Stimulated activated CD8-positive, alpha-beta memory T cell treated with anti-CD3 and anti-CD28 coated beads, Interleukin-7, amount 100 ng/mL, for 1 hour (primary cell): ENCODE data around the gene SLCO3A1.
"Not testable (repeated sequence)": the region's sequence is repeated elsewhere in the genome, so short reads cannot be mapped to it uniquely, and the experiment has no call there.

ENCODE experiments used
- DNase-seq, 2 donors: peaks; one replicate each; pipeline ENCODE4 v3.0.0-alpha.2; 2020; ENCODE audit warnings: low read depth in 2 of 2

SLCO3A1 gene

GRCh38 chr15:91939403-91939831 lies 85.9 kb downstream of the SLCO3A1 start:
- DNase-seq = no peak

GRCh38 chr15:91940496-91941381 lies 87.2 kb downstream of the SLCO3A1 start:
- no peak for DNase-seq

GRCh38 chr15:91941871-91942658 lies 88.6 kb downstream of the SLCO3A1 start:
- DNase-seq = no peak

- DNase-seq = peak in 1 of 2 donors; percentile 10
Observed at GRCh38 chr15:91942720-91943394, 89.3 kb downstream of the SLCO3A1 start.

GRCh38 chr15:91944331-91944730 lies 90.8 kb downstream of the SLCO3A1 start:
- DNase-seq = no peak

- DNase-seq = no peak
Observed at GRCh38 chr15:91945385-91945784, 91.9 kb downstream of the SLCO3A1 start.

- no peak for DNase-seq
Observed at GRCh38 chr15:91946075-91946474, 92.6 kb downstream of the SLCO3A1 start.

GRCh38 chr15:91946581-91947292 lies 93.2 kb downstream of the SLCO3A1 start:
- DNase-seq = no peak

- DNase-seq = no peak
Observed at GRCh38 chr15:91947293-91947679, 93.8 kb downstream of the SLCO3A1 start.

GRCh38 chr15:91947683-91948608 lies 94.4 kb downstream of the SLCO3A1 start:
- no peak for DNase-seq

GRCh38 chr15:91949361-91949760 lies 95.9 kb downstream of the SLCO3A1 start:
- DNase-seq = no peak

GRCh38 chr15:91950054-91950453 lies 96.5 kb downstream of the SLCO3A1 start:
- DNase-seq = no peak

GRCh38 chr15:91950631-91951329 lies 97.3 kb downstream of the SLCO3A1 start:
- DNase-seq = no peak

- no peak for DNase-seq
Observed at GRCh38 chr15:91952216-91952615, 98.7 kb downstream of the SLCO3A1 start.

- DNase-seq = no peak
Observed at GRCh38 chr15:91953432-91953831, 99.9 kb downstream of the SLCO3A1 start.

GRCh38 chr15:91954292-91954691 lies 100.8 kb downstream of the SLCO3A1 start:
- DNase-seq = no peak

- no peak for DNase-seq
Observed at GRCh38 chr15:91956026-91956723, 102.7 kb downstream of the SLCO3A1 start.

- no peak for DNase-seq
Observed at GRCh38 chr15:91961357-91961756, 107.8 kb downstream of the SLCO3A1 start.

GRCh38 chr15:91963747-91964146 lies 110.2 kb downstream of the SLCO3A1 start:
- not testable (repeated sequence) for DNase-seq
